Measurements from ENCODE around the gene LAMC3. TPM values are rescaled to one million over a fixed set of nuclear protein-coding genes. Genes with fewer than 3 reads are reported as not detected.

The LAMC3 gene
- total RNA-seq, 4 donors from 2014 or later = 0.82 to 6.6 (median 3.9) TPM

- in situ Hi-C loops (cut with MboI; ENCODE audit: low pct_ligation_motif_present in 1 of 4, low pct_unique_long_range_greater_than_20kb in 1 of 4, low sequenced_read_pairs in 3 of 4) (no loop called here), intact Hi-C loops (cut with DNase I; ENCODE audit: low total_unique reads) (no loop called here)
- Histone ChIP-seq H3K27ac (no peak overlapping the region), H3K27me3 (peaks cover 57% of the 10 kb centered on the region), H3K4me3 (no peak overlapping the region), H3K36me3 (no peaks in the 10 kb centered on the region), H3K9me3 (no peaks in the 10 kb centered on the region), H3K4me1 (peaks cover 0 to 8% (median 3%) of the 10 kb centered on the region in 4 donors)
- 75 to 87% methylated on average over 4 of the region's 4 CpGs for WGBS, 2 donors (ENCODE audit: low coverage in 1 of 2)
- no peak for TF ChIP-seq CTCF (IDR thresholded peaks at IDR 0.05)
- no peak for TF ChIP-seq POLR2AphosphoS5 (IDR thresholded peaks at IDR 0.05)
- TF ChIP-seq POLR2A (IDR thresholded peaks at IDR 0.05) = no peak
- TF ChIP-seq EP300 (IDR thresholded peaks at IDR 0.05; ENCODE audit: low read depth) = no peak
- DNase-seq = no peak
Measured at GRCh38 chr9:131006601-131007000, 2.4 kb upstream of the LAMC3 start.

GRCh38 chr9:131008086-131008485, 888 bp upstream of the LAMC3 start:
- Histone ChIP-seq H3K27me3 (peaks cover 49% of the 10 kb centered on the region), H3K4me3 (no peak overlapping the region), H3K4me1 (peaks cover 0 to 8% (median 3%) of the 10 kb centered on the region in 4 donors), H3K9me3 (no peaks in the 10 kb centered on the region), H3K27ac (no peak overlapping the region), H3K36me3 (no peaks in the 10 kb centered on the region)
- no peak for DNase-seq
- intact Hi-C loops (cut with DNase I; ENCODE audit: low total_unique reads) = no loop called here
- WGBS, 2 donors (ENCODE audit: low coverage in 1 of 2) = 84 to 93% methylated on average over 4 to 11 of the region's 11 CpGs
- in situ Hi-C loops (cut with MboI; ENCODE audit: low pct_ligation_motif_present in 1 of 4, low pct_unique_long_range_greater_than_20kb in 1 of 4, low sequenced_read_pairs in 3 of 4) = no loop called here
- TF ChIP-seq CTCF (IDR thresholded peaks at IDR 0.05) = no peak
- TF ChIP-seq POLR2AphosphoS5 (IDR thresholded peaks at IDR 0.05) = no peak
- no peak for TF ChIP-seq EP300 (IDR thresholded peaks at IDR 0.05; ENCODE audit: low read depth)
- no peak for TF ChIP-seq POLR2A (IDR thresholded peaks at IDR 0.05)

GRCh38 chr9:131008563-131008908, 438 bp upstream of the LAMC3 start:
- Histone ChIP-seq H3K9me3 (no peaks in the 10 kb centered on the region), H3K36me3 (no peaks in the 10 kb centered on the region), H3K27ac (no peak overlapping the region), H3K4me1 (peaks cover 0 to 8% (median 3%) of the 10 kb centered on the region in 4 donors), H3K27me3 (peaks cover 47% of the 10 kb centered on the region), H3K4me3 (peak overlapping the region in 2 of 4 donors; percentile 20 to 29)
- in situ Hi-C loops (cut with MboI; ENCODE audit: low pct_ligation_motif_present in 1 of 4, low pct_unique_long_range_greater_than_20kb in 1 of 4, low sequenced_read_pairs in 3 of 4) (no loop called here), intact Hi-C loops (cut with DNase I; ENCODE audit: low total_unique reads) (no loop called here)
- 39% methylated on average over 3 of the region's 8 CpGs; no CpG with 5 or more reads in 1 of the 2 donors for WGBS, 2 donors (ENCODE audit: low coverage in 1 of 2)
- TF ChIP-seq EP300 (IDR thresholded peaks at IDR 0.05; ENCODE audit: low read depth) (no peak), CTCF (IDR thresholded peaks at IDR 0.05) (no peak), POLR2A (IDR thresholded peaks at IDR 0.05) (no peak), POLR2AphosphoS5 (IDR thresholded peaks at IDR 0.05) (no peak)
- DNase-seq = no peak

GRCh38 chr9:131010482-131011273, 1.7 kb downstream of the LAMC3 start:
- H3K27me3 ChIP-seq = peaks cover 46% of the 10 kb centered on the region
- 68 to 72% methylated on average over 3 to 14 of the region's 14 CpGs for WGBS, 2 donors (ENCODE audit: low coverage in 1 of 2)
- intact Hi-C loops (cut with DNase I; ENCODE audit: low total_unique reads) = no loop called here
- no peak overlapping the region for H3K27ac ChIP-seq
- H3K4me3 ChIP-seq = no peak overlapping the region
- TF ChIP-seq CTCF (IDR thresholded peaks at IDR 0.05) (no peak), EP300 (IDR thresholded peaks at IDR 0.05; ENCODE audit: low read depth) (no peak), POLR2A (IDR thresholded peaks at IDR 0.05) (no peak), POLR2AphosphoS5 (IDR thresholded peaks at IDR 0.05) (no peak)
- in situ Hi-C loops (cut with MboI; ENCODE audit: low pct_ligation_motif_present in 1 of 4, low pct_unique_long_range_greater_than_20kb in 1 of 4, low sequenced_read_pairs in 3 of 4) = no loop called here
- no peaks in the 10 kb centered on the region for H3K36me3 ChIP-seq
- peaks cover 0 to 8% (median 3%) of the 10 kb centered on the region in 4 donors for H3K4me1 ChIP-seq
- no peaks in the 10 kb centered on the region for H3K9me3 ChIP-seq
- no peak for DNase-seq
